Ishikawa (cell line): Measurements from ENCODE around the gene ACVR1.

ENCODE experiments used
- CEBPB ChIP-seq: IDR thresholded peaks from 2 replicates; pipeline ENCODE4 v1.6.1; 2012
- CREB1 ChIP-seq: IDR thresholded peaks from 2 replicates; pipeline ENCODE4 v1.6.1; 2012; ENCODE audit warnings: low read depth
- EGR1 ChIP-seq: IDR thresholded peaks from 2 replicates; pipeline ENCODE4 v1.6.1; 2012
- EP300 ChIP-seq: IDR thresholded peaks from 2 replicates; pipeline ENCODE4 v1.6.1; 2012; ENCODE audit warnings: borderline replicate concordance
- FOXM1 ChIP-seq: IDR thresholded peaks from 2 replicates; pipeline ENCODE4 v1.6.1; 2012; ENCODE audit warnings: low read depth, borderline replicate concordance
- NFIC ChIP-seq: IDR thresholded peaks from 2 replicates; pipeline ENCODE4 v1.6.1; 2012
- RAD21 ChIP-seq: IDR thresholded peaks from 2 replicates; pipeline ENCODE4 v1.6.1; 2012; ENCODE audit warnings: low read depth
- TAF1 ChIP-seq: IDR thresholded peaks from 2 replicates; pipeline ENCODE4 v1.6.1; 2012; ENCODE audit warnings: low read depth, mild to moderate bottlenecking
- TCF12 ChIP-seq: IDR thresholded peaks from 2 replicates; pipeline ENCODE4 v1.6.1; 2012; ENCODE audit warnings: low read depth
- TEAD4 ChIP-seq: IDR thresholded peaks from 2 replicates; pipeline ENCODE4 v1.6.1; 2012
- USF1 ChIP-seq: IDR thresholded peaks from 2 replicates; pipeline ENCODE4 v1.6.1; 2012
- YY1 ChIP-seq: IDR thresholded peaks from 2 replicates; pipeline ENCODE4 v1.6.1; 2012; ENCODE audit warnings: low read depth
- ZBTB7A ChIP-seq: IDR thresholded peaks from 2 replicates; pipeline ENCODE4 v1.6.1; 2012; ENCODE audit warnings: low read depth
- TF ChIP-seq, protein P1 (sequence below): IDR thresholded peaks from 2 replicates; pipeline ENCODE4 v1.6.1; 2012; ENCODE audit warnings: low read depth, mild to moderate bottlenecking
- TF ChIP-seq, protein P2 (sequence below): IDR thresholded peaks from 2 replicates; pipeline ENCODE4 v1.6.1; 2012

Gene ACVR1

DNA sequence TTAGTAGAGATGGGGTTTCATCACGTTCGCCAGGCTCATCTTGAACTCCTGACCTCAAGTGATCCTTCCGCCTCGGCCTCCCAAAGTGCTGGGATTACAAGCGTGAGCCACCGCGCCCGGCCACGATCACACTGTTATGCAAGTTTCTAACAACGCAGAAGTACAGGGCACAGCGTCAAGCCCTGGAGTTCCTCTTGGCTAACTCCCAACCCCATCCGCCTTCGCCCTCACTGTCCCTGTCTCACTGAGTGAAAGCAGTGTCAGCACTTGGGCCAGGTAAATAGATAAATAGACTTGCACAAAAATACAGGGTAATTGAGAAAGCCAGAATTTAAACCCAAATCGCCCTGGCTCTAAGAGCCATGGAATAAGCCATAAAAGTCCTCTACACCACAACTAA lies 111.7 kb downstream of the ACVR1 start:
- TF ChIP-seq, protein P1, sequence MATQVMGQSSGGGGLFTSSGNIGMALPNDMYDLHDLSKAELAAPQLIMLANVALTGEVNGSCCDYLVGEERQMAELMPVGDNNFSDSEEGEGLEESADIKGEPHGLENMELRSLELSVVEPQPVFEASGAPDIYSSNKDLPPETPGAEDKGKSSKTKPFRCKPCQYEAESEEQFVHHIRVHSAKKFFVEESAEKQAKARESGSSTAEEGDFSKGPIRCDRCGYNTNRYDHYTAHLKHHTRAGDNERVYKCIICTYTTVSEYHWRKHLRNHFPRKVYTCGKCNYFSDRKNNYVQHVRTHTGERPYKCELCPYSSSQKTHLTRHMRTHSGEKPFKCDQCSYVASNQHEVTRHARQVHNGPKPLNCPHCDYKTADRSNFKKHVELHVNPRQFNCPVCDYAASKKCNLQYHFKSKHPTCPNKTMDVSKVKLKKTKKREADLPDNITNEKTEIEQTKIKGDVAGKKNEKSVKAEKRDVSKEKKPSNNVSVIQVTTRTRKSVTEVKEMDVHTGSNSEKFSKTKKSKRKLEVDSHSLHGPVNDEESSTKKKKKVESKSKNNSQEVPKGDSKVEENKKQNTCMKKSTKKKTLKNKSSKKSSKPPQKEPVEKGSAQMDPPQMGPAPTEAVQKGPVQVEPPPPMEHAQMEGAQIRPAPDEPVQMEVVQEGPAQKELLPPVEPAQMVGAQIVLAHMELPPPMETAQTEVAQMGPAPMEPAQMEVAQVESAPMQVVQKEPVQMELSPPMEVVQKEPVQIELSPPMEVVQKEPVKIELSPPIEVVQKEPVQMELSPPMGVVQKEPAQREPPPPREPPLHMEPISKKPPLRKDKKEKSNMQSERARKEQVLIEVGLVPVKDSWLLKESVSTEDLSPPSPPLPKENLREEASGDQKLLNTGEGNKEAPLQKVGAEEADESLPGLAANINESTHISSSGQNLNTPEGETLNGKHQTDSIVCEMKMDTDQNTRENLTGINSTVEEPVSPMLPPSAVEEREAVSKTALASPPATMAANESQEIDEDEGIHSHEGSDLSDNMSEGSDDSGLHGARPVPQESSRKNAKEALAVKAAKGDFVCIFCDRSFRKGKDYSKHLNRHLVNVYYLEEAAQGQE, result no peak
- TF ChIP-seq TEAD4, result no peak
- no peak for TF ChIP-seq ZBTB7A
- TF ChIP-seq RAD21, result no peak
- no peak for TF ChIP-seq FOXM1
- TF ChIP-seq, protein P2, sequence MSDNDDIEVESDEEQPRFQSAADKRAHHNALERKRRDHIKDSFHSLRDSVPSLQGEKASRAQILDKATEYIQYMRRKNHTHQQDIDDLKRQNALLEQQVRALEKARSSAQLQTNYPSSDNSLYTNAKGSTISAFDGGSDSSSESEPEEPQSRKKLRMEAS, result no peak
- TF ChIP-seq TAF1, result no peak
- no peak for TF ChIP-seq CREB1
- TF ChIP-seq EGR1, result no peak
- no peak for TF ChIP-seq YY1
- no peak for TF ChIP-seq EP300
- TF ChIP-seq TCF12, result no peak

DNA sequence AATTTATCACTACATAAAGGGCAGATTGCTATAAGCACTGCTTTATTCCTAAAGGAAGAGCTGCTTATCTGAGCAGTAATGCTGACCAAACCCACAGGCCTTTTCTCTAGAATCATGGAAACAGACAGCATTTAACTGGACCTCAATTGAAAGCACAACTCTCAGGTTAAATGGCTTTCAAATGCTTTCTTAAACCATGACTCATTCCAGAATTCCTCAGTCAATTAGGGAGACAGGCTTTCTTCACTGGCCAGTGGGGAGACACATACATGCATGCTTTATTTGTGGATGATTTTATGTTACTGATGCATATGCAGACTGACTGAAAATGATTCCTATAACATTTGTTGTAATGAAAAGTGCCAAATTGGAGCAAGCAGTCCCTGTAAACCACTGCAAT lies 114.6 kb downstream of the ACVR1 start:
- no peak for TF ChIP-seq CREB1
- TF ChIP-seq TCF12, result no peak
- no peak for TF ChIP-seq EGR1
- no peak for TF ChIP-seq FOXM1

- TF ChIP-seq TEAD4, result no peak
Measured at GRCh38 chr2:157760949-157761348, 115.2 kb downstream of the ACVR1 start.

- TF ChIP-seq CEBPB (no peak), TCF12 (no peak), EP300 (no peak), USF1 (no peak), RAD21 (no peak), ZBTB7A (no peak), FOXM1 (no peak), NFIC (no peak), CREB1 (no peak), YY1 (no peak)
- TF ChIP-seq, protein P2, result no peak
- TF ChIP-seq, protein P1, result no peak
Measured at GRCh38 chr2:157759855-157760254, 116.3 kb downstream of the ACVR1 start.

- TF ChIP-seq TAF1, result no peak
- TF ChIP-seq, protein P1, result no peak
Measured at GRCh38 chr2:157758586-157758985, 117.5 kb downstream of the ACVR1 start.

- no peak for TF ChIP-seq ZBTB7A
- TF ChIP-seq, protein P1, result no peak
- no peak for TF ChIP-seq TAF1
- TF ChIP-seq USF1, result no peak
- no peak for TF ChIP-seq EGR1
Measured at GRCh38 chr2:157757500-157757899, 118.6 kb downstream of the ACVR1 start.
